Glutamatergic neuron (in vitro differentiated cells): ENCODE results near the gene FAAH. TPM values are rescaled to one million over a fixed set of nuclear protein-coding genes. Genes with fewer than 3 reads are reported as not detected.
"Not testable (repeated sequence)": the region's sequence is repeated elsewhere in the genome, so short reads cannot be mapped to it uniquely, and the experiment has no call there.

Source experiments
- DNase-seq: peaks from one replicate; pipeline ENCODE4 v3.0.0; 2022
- H3K27ac Mint-ChIP-seq: one replicate; pipeline ENCODE4 v1.8.0; 2020; ENCODE audit warnings: mild to moderate bottlenecking, mixed read lengths, inconsistent platforms; ENCODE audit not compliant: unreplicated experiment
- H3K27me3 Mint-ChIP-seq: one replicate; pipeline ENCODE4 v1.8.0; 2020; ENCODE audit warnings: mild to moderate bottlenecking, moderate library complexity, mixed read lengths, inconsistent platforms; ENCODE audit not compliant: unreplicated experiment
- H3K36me3 Mint-ChIP-seq: one replicate; pipeline ENCODE4 v1.8.0; 2020; ENCODE audit warnings: mild to moderate bottlenecking, mixed read lengths, inconsistent platforms; ENCODE audit not compliant: unreplicated experiment
- H3K4me1 Mint-ChIP-seq: one replicate; pipeline ENCODE4 v1.8.0; 2020; ENCODE audit warnings: mild to moderate bottlenecking, low read depth, mixed read lengths, inconsistent platforms; ENCODE audit not compliant: unreplicated experiment
- H3K4me3 Mint-ChIP-seq: one replicate; pipeline ENCODE4 v1.8.0; 2020; ENCODE audit warnings: mild to moderate bottlenecking, mixed read lengths, inconsistent platforms; ENCODE audit not compliant: unreplicated experiment
- H3K9me3 Mint-ChIP-seq: one replicate; pipeline ENCODE4 v1.8.0; 2020; ENCODE audit warnings: mild to moderate bottlenecking, moderate library complexity, mixed read lengths, inconsistent platforms; ENCODE audit not compliant: unreplicated experiment
- CTCF ChIP-seq: fragments of 200-600 bp; sonication (generic); IDR thresholded peaks from one replicate; pipeline ENCODE4 v1.5.0; 2021; ENCODE audit not compliant: partially characterized antibody, unreplicated experiment
- long read RNA-seq: library from polyadenylated mRNA; unstranded; transcript quantifications from one replicate; pipeline ENCODE4 v2.0.0, GENCODE V29; 2020; ENCODE audit not compliant: unreplicated experiment
- total RNA-seq: library from RNA; stranded (reverse); fragmentation: NEBNext Ultra II Directional; extraction: Animal tissue kit (Norgen Biotek cat#: 25700); gene quantifications from one replicate; pipeline ENCODE4 v1.2.1, GENCODE V29; 2021; ENCODE audit not compliant: unreplicated experiment

The FAAH gene
- total RNA-seq, result 1.7 TPM
- long read RNA-seq, result 0 reads

- Mint-ChIP-seq H3K4me1 (no peaks in the 10 kb centered on the region), H3K27me3 (peaks cover 18% of the 10 kb centered on the region), H3K4me3 (peak within 1 kb of the TSS; percentile 75), H3K27ac (no peak within 1 kb of the TSS), H3K36me3 (peaks cover 12% of the 10 kb centered on the region), H3K9me3 (peaks cover 9% of the 10 kb centered on the region)
- no peak for TF ChIP-seq CTCF
- DNase-seq, result peak; percentile 74
Observed at GRCh38 chr1:46394108-46394871, at the start of gene FAAH. FAAH (plus strand) TSS chr1:46394317; CDS start chr1:46394349, 32 bp downstream.

DNA sequence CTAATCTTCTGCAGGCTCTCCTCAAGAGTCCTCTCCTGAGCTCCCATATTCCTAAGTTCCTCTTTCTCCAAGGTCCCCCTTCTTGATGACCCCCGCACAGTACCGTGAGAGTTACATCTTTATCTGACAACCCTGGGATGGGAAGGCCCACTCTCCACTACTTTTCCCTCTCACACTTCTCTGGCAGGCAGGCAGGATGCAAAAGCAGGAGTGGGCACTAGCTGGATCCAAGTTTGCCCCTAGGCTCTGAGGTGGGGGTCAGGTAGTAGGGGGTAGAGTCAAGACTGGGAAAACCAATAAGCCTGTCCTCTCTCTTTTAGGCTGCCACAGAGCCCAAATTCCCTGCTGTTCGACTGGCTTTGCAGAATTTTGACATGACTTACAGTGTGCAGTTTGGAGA lies 49.6 kb upstream of the FAAH start:
- H3K4me3 Mint-ChIP-seq, result no peak overlapping the region
- H3K4me1 Mint-ChIP-seq, result peaks cover 13% of the 10 kb centered on the region
- peaks cover 12% of the 10 kb centered on the region for H3K27me3 Mint-ChIP-seq
- no peak for TF ChIP-seq CTCF
- DNase-seq, result no peak
- peaks cover 9% of the 10 kb centered on the region for H3K9me3 Mint-ChIP-seq
- no peak overlapping the region for H3K27ac Mint-ChIP-seq
- no peaks in the 10 kb centered on the region for H3K36me3 Mint-ChIP-seq

- no peaks in the 10 kb centered on the region for H3K36me3 Mint-ChIP-seq
- peaks cover 8% of the 10 kb centered on the region for H3K9me3 Mint-ChIP-seq
- H3K4me3 Mint-ChIP-seq, result no peak overlapping the region
- no peak for TF ChIP-seq CTCF
- peaks cover 10% of the 10 kb centered on the region for H3K4me1 Mint-ChIP-seq
- no peak overlapping the region for H3K27ac Mint-ChIP-seq
- DNase-seq, result no peak
- peaks cover 9% of the 10 kb centered on the region for H3K27me3 Mint-ChIP-seq
Observed at GRCh38 chr1:46345281-46345680, 48.8 kb upstream of the FAAH start.

- DNase-seq, result no peak
- Mint-ChIP-seq H3K9me3 (no peaks in the 10 kb centered on the region), H3K4me3 (no peak overlapping the region), H3K27me3 (no peaks in the 10 kb centered on the region), H3K4me1 (no peaks in the 10 kb centered on the region), H3K36me3 (no peaks in the 10 kb centered on the region), H3K27ac (no peak overlapping the region)
- TF ChIP-seq CTCF, result no peak
Observed at GRCh38 chr1:46352363-46352762, 41.8 kb upstream of the FAAH start.

GRCh38 chr1:46355920-46356319 lies 38.2 kb upstream of the FAAH start:
- H3K4me3 Mint-ChIP-seq, H3K4me1 Mint-ChIP-seq, H3K27ac Mint-ChIP-seq, DNase-seq, H3K36me3 Mint-ChIP-seq, H3K27me3 Mint-ChIP-seq, H3K9me3 Mint-ChIP-seq: not testable (repeated sequence)
